Hepatocyte (in vitro differentiated cells): ENCODE results near the gene BRINP3. TPM values are rescaled to one million over a fixed set of nuclear protein-coding genes. Genes with fewer than 3 reads are reported as not detected.
A peak's percentile ranks its signal among the peaks of the same experiment; 100 is the strongest.

Source experiments
- DNase-seq: peaks from one replicate; pipeline ENCODE4 v3.0.0-alpha.2; 2016; ENCODE audit warnings: low spot score
- H2AFZ ChIP-seq: fragments of 200-600 bp; sonication (generic); 2 replicates; pipeline ENCODE4 v1.6.0; 2016; ENCODE audit warnings: antibody characterized with exemption, mild to moderate bottlenecking
- H3K27ac ChIP-seq: fragments of 200-600 bp; sonication (generic); 2 replicates; pipeline ENCODE4 v1.5.1; 2016; ENCODE audit warnings: mild to moderate bottlenecking
- H3K27me3 ChIP-seq: fragments of 200-600 bp; sonication (generic); 2 replicates; pipeline ENCODE4 v1.6.1; 2016
- H3K36me3 ChIP-seq: fragments of 200-600 bp; sonication (generic); replicated peaks from 2 replicates; pipeline ENCODE4 v1.5.1; 2016; ENCODE audit warnings: low read depth; ENCODE audit not compliant: insufficient read depth
- H3K4me1 ChIP-seq: fragments of 200-600 bp; sonication (generic); 2 replicates; pipeline ENCODE4 v1.5.1; 2016; ENCODE audit warnings: mild to moderate bottlenecking, moderate library complexity; ENCODE audit not compliant: insufficient read depth
- H3K4me2 ChIP-seq: fragments of 200-600 bp; sonication (generic); 2 replicates; pipeline ENCODE4 v1.6.0; 2016
- H3K4me3 ChIP-seq: fragments of 200-600 bp; sonication (generic); 2 replicates; pipeline ENCODE4 v1.5.1; 2016; ENCODE audit warnings: mild to moderate bottlenecking
- H3K79me2 ChIP-seq: fragments of 200-600 bp; sonication (generic); 2 replicates; pipeline ENCODE4 v1.6.0; 2017; ENCODE audit warnings: mild to moderate bottlenecking
- H3K9me2 ChIP-seq: fragments of 200-600 bp; sonication (generic); replicated peaks from 2 replicates; pipeline ENCODE4 v1.6.0; 2017; ENCODE audit warnings: mild to moderate bottlenecking; ENCODE audit not compliant: insufficient read depth
- H3K9me3 ChIP-seq: fragments of 200-600 bp; sonication (generic); 2 replicates; pipeline ENCODE4 v1.5.1; 2016; ENCODE audit warnings: low read depth, mild to moderate bottlenecking
- H4K20me1 ChIP-seq: fragments of 200-600 bp; sonication (generic); 2 replicates; pipeline ENCODE4 v1.6.0; 2016; ENCODE audit warnings: mild to moderate bottlenecking; ENCODE audit not compliant: insufficient read depth, poor library complexity, severe bottlenecking
- CTCF ChIP-seq: fragments of 200-600 bp; sonication (generic); IDR thresholded peaks from 2 replicates; pipeline ENCODE4 v1.5.1; 2016; ENCODE audit warnings: antibody characterized with exemption, mild to moderate bottlenecking; ENCODE audit not compliant: poor library complexity
- EZH2 ChIP-seq: fragments of 200-600 bp; sonication (generic); IDR thresholded peaks from 2 replicates; pipeline ENCODE4 v1.6.1; 2016; ENCODE audit warnings: antibody characterized with exemption, mild to moderate bottlenecking, borderline replicate concordance
- EZH2phosphoT487 ChIP-seq: fragments of 200-600 bp; sonication (generic); IDR thresholded peaks from one replicate; pipeline ENCODE4 v1.6.1; 2018; ENCODE audit warnings: antibody characterized with exemption, mild to moderate bottlenecking, low read depth, moderate library complexity; ENCODE audit not compliant: unreplicated experiment, severe bottlenecking
- WGBS: methylation state at CpG from one replicate; pipeline ENCODE4 v1.1.6; 2016; ENCODE audit warnings: low lambda C conversion rate; ENCODE audit errors: missing lambda C conversion rate; 5-methylcytosine and 5-hydroxymethylcytosine counted together
- polyA plus RNA-seq: library from polyadenylated mRNA; unstranded; fragments of >200 nt; fragmentation: Nextera tagmentation; extraction: Ambion mirVana; gene quantifications from 2 replicates; pipeline ENCODE4 v1.2.1, GENCODE V29; 2016
- total RNA-seq: library from RNA; depleted of rRNA; stranded (reverse); fragments of >200 nt; gene quantifications from 2 replicates; pipeline ENCODE4 v1.2.3, GENCODE V29; 2014

Gene BRINP3
- total and polyA plus RNA-seq, 2 experiments from 2014 or later: 15.3 to 37.9 TPM

GRCh38 chr1:190436615-190437014 is 41.0 kb downstream of the BRINP3 start:
- no peaks in the 10 kb centered on the region for H3K9me3 ChIP-seq
- H3K9me2 ChIP-seq: no peaks in the 10 kb centered on the region
- no peak overlapping the region for H3K4me3 ChIP-seq
- 89% methylated on average over 1 of the region's 1 CpG for WGBS
- H3K27ac ChIP-seq: no peak overlapping the region
- no peaks in the 10 kb centered on the region for H3K4me1 ChIP-seq
- TF ChIP-seq CTCF (peak; percentile 46), EZH2 (no peak)
- no peak overlapping the region for H3K4me2 ChIP-seq
- H2AFZ ChIP-seq: no peak overlapping the region
- no peak for DNase-seq
- no peaks in the 10 kb centered on the region for H3K79me2 ChIP-seq
- H4K20me1 ChIP-seq: no peaks in the 10 kb centered on the region
- H3K36me3 ChIP-seq: no peaks in the 10 kb centered on the region
- no peaks in the 10 kb centered on the region for H3K27me3 ChIP-seq

- Histone ChIP-seq H3K27ac (no peak overlapping the region), H2AFZ (no peak overlapping the region), H3K9me3 (no peaks in the 10 kb centered on the region), H3K4me3 (no peak overlapping the region), H3K9me2 (no peaks in the 10 kb centered on the region), H3K4me1 (no peaks in the 10 kb centered on the region), H3K36me3 (no peaks in the 10 kb centered on the region), H3K27me3 (no peaks in the 10 kb centered on the region), H3K4me2 (no peak overlapping the region), H4K20me1 (peaks cover 4% of the 10 kb centered on the region), H3K79me2 (no peaks in the 10 kb centered on the region)
- WGBS: 80% methylated on average over 2 of the region's 2 CpGs
- TF ChIP-seq EZH2phosphoT487: no peak
- TF ChIP-seq CTCF: no peak
- TF ChIP-seq EZH2: no peak
- DNase-seq: no peak
Measured at GRCh38 chr1:190429932-190430331, 47.7 kb downstream of the BRINP3 start.

GRCh38 chr1:190429141-190429540 is 48.5 kb downstream of the BRINP3 start:
- Histone ChIP-seq H3K27ac (no peak overlapping the region), H2AFZ (no peak overlapping the region), H3K79me2 (no peaks in the 10 kb centered on the region), H3K27me3 (no peaks in the 10 kb centered on the region), H3K4me1 (no peaks in the 10 kb centered on the region), H3K4me2 (no peak overlapping the region), H3K9me3 (no peaks in the 10 kb centered on the region), H3K36me3 (no peaks in the 10 kb centered on the region), H3K9me2 (no peaks in the 10 kb centered on the region), H3K4me3 (no peak overlapping the region), H4K20me1 (peaks cover 4% of the 10 kb centered on the region)
- TF ChIP-seq EZH2 (no peak), EZH2phosphoT487 (no peak), CTCF (no peak)
- no peak for DNase-seq

GRCh38 chr1:190416239-190416638 is 61.4 kb downstream of the BRINP3 start:
- Histone ChIP-seq H3K27me3 (no peaks in the 10 kb centered on the region), H3K79me2 (no peaks in the 10 kb centered on the region), H3K4me2 (no peak overlapping the region), H3K9me2 (no peaks in the 10 kb centered on the region), H3K36me3 (no peaks in the 10 kb centered on the region), H3K4me3 (no peak overlapping the region), H4K20me1 (no peaks in the 10 kb centered on the region), H3K9me3 (no peaks in the 10 kb centered on the region), H3K4me1 (no peaks in the 10 kb centered on the region), H2AFZ (no peak overlapping the region), H3K27ac (no peak overlapping the region)
- 63% methylated on average over 1 of the region's 1 CpG for WGBS
- TF ChIP-seq EZH2phosphoT487 (no peak), CTCF (peak; percentile 9)
- no peak for DNase-seq
